Muscle of back (tissue), 11 donors: ENCODE measurements around the gene DIP2A. TPM values are rescaled to one million over a fixed set of nuclear protein-coding genes. Genes with fewer than 3 reads are reported as not detected.
"Not testable (repeated sequence)": the region's sequence is repeated elsewhere in the genome, so short reads cannot be mapped to it uniquely, and the experiment has no call there.

Experiments used
- DNase-seq, 3 donors: peaks; one replicate each; pipeline versions ENCODE4 v3.0.0 to v3.0.0-alpha.2; 2013
- polyA plus RNA-seq, 10 donors: library from polyadenylated mRNA; unstranded; fragments of 120-200 nt; gene quantifications; one replicate each; pipeline ENCODE4 v1.2.1, GENCODE V29; 2013; ENCODE audit not compliant: insufficient read length in 10 of 10

The DIP2A gene
- polyA plus RNA-seq, 10 donors, result 16.0 to 40.4 (median 22.3) TPM

DNA sequence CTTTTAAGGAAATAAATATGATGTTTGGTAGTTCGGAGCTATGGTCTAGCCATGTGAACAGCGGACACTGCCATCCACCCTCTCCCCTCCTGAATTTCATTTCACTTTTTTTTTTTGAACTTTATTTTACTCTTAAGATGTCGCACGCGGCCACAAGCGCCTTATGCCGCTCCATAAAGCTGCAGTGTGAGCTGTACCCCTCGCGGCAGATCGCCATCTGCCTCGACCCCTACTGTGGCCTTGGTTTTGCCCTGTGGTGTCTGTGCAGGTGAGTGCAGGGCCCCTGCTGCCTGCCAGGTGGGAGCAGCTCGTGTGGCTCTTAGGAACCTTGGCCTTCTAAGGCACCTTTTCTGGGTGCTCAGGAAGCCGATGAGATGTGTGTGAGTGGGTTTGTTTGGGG lies 98.1 kb downstream of the DIP2A start:
- DNase-seq, result no peak

DNA sequence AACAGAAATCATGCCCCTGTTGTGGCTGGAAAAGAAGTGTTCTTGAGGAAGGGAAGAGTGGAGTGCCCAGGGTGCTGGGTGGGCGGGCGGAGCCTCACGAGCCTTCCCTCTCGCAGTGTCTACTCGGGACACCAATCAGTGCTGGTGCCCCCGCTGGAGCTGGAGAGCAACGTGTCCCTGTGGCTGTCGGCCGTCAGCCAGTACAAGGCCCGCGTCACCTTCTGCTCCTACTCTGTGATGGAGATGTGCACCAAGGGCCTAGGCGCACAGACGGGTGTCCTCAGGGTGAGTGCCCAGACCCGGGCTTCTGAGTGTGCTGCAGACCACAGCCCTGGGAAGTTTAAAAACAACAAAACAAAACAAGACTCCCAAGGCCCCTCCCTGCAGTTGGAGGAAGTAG lies 98.8 kb downstream of the DIP2A start:
- no peak for DNase-seq

- no peak for DNase-seq
These were observed 99.3 kb downstream of the DIP2A start for GRCh38 chr21:46557919-46558392.

DNA sequence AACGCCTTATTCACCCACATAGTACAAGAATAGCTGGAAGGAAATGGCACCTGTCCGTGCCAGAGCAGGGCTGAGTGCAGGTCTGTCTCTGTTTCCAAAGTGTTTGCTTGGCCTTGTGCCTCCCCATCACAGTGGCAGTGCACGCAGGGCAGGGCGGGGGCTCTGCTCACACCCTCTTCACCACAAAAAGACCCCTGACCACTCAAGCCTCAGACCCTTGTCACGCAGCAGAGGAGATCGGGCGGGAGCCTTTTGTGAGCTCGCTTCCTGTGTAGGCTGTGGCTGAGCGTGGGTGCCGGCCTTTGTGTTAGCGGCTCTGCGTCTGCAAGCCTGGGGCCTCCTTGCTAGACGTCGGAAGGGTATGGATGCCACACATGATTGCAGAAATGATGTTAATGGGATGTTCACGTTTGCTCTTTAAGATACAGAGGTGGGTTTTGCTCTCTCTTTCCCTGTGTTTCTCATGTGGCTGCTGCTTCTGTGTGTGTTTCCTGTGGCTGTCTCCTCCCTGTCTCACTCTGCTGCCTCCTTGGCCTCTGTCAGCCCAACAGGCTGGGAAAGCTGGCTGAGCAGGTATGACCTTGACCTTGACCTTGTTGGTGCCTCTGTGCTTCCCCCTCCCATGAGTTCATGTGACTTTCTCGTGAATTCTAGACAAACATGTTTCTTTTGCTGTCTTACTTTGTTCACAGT lies 100.7 kb downstream of the DIP2A start:
- no peak for DNase-seq

- no peak for DNase-seq
These were observed 102.1 kb downstream of the DIP2A start for GRCh38 chr21:46560568-46561444.

DNA sequence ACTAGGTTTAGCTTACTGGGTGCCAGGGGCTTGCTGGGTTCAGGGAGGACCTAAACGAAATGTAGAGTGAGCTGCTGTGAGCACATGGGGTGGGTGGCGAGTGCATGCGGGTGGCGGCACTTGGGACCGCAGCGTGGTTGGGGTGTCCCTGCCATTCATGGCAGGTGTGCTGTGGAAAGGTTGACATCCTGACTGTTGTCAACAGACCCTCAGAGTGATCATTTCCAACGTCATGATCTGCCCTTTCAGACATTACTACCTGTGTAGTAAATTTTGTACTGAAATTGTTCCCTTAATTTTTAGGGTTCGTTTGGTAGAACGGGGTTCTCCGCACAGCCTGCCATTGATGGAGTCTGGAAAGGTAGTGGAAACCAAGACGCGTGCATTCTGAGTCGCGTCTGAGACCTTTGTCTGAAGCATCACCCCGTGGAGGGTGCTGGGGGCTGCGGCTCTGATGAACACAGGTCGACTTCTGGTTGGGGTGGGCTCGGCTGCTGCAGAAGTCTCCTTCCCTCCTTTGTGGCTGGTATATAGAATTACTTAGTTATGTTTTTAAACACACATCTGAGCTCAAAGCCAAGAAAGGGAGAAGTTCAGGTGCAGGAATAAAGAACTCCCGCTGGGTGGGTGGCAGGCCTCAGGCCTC lies 102.9 kb downstream of the DIP2A start:
- DNase-seq, result no peak

- DNase-seq, result no peak
These were observed 103.8 kb downstream of the DIP2A start for GRCh38 chr21:46562472-46562871.

DNA sequence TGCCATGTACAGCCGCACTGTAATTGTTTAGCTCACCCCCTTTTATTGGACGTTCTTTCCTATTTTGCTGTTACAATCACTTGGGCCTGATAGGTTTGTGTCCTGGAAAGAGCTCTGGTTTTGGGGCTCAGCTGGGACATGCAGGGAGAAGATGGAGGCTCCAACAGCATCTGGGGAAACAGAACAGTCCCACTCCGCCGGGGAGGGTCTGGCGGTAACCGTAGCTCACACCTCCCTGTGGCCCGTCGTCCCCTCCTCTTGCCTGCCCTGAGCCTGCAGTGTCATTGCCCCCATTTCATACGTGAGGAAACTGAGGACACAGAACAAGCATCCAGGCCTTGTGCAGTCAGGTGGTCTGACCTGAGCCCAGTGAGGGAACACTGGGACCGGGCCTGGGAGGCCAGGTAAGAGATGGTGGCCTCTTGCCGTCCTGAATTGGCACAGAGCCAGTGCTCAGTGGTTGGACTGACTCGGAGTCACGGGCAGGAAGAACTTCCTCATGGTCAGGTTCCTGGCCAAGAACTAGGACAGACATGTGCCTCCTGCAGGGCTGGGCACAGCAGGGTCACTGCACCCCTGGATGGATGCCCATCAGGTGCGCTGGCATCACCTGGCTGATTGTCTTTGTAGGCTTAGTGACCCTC lies 104.4 kb downstream of the DIP2A start:
- DNase-seq, result no peak

DNA sequence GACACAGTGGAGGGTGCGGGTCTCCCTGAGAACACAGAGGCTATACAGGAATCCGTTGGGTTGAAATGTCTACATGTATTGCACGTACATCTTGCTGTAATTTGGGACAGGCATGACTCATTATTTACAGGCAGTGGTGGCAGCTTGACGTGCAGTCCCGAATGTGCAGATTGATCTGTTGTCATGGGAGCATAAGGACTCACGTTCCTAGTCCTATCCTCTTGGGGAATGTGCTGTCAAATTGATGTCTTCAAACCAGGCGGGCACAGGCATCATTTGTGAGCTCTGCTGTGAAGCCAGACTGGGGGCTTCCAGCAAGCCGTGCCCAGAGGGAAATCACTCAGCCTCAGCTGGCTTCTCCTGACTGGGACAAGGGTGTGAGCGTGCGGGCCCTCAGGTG lies 105.7 kb downstream of the DIP2A start:
- peak in 1 of 3 donors; percentile 16 for DNase-seq

DNA sequence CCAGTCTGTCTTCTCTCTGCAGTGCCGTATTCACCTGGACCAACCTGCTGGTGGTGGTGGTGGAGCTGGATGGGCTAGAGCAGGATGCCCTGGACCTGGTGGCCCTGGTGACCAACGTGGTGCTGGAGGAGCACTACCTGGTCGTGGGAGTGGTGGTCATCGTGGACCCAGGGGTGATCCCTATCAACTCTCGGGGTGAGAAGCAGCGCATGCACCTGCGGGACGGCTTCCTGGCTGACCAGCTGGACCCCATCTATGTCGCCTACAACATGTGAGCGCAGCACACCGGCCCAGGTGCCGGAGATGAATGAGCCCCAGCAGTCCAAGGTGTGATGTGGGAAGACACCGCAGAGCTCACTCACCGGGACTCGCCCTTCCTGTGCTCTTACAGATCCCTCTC lies 108.7 kb downstream of the DIP2A start:
- no peak for DNase-seq

DNA sequence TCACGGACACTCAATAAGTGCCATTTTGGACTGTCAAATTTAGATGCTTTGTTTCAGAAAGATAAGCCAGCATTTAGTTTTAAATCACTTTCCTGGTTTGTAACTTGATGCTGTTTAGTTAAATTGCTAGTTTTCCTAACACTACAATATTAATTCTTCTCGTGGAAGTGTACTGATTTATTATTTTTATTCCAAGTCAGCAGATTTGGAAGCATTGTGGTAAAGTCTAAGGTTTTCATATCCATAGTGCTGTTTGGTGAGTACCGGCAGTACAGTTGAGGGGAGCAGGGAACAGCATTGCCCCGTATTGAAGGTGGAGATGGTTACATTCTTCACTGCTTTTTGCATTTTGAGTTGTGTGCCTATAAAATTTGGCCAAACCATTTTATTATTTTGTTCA lies 109.9 kb downstream of the DIP2A start:
- DNase-seq, result no peak

DNA sequence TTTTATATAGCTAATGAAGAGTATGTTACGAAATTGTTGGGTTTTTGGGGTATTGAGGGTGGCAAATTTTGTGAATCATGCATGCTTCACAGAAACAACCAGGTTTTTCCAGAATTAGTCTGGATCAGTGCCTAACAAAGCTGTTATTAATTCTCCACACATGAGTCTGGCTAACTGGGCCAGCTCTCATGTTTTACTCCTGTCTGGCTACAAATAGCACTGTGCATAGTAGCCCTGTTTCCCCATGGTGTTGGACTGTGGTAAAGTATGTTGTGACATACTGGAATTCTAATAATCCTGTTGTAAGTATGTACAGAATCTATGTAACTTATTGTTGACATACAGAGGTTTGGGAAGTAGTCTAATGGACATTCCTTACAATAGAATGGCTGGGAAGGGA lies 110.4 kb downstream of the DIP2A start:
- peak in 1 of 3 donors; percentile 6 for DNase-seq

DNA sequence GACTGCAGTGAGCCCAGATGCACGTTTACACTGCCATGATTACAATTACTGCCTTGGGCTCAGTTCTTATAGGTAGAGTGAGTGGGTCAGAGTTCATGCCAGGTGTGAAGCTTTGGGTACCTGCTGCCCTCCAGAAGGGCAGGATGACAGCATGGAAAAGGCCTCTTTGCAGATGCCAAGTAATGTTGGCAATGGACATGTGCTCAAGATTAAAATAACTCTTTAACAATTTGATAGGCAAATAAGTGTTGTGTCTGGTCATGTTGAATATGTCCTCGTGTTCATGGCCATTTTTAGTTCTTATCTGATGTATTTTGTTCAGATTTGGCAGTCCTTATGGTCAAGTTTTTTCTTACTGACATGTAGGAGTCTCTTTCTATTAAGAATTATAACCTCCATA lies 111.4 kb downstream of the DIP2A start:
- no peak for DNase-seq

GRCh38 chr21:46570631-46571030 lies 111.9 kb downstream of the DIP2A start:
- DNase-seq, result no peak

- no peak for DNase-seq
These were observed 114.2 kb downstream of the DIP2A start for GRCh38 chr21:46572850-46573249.

DNA sequence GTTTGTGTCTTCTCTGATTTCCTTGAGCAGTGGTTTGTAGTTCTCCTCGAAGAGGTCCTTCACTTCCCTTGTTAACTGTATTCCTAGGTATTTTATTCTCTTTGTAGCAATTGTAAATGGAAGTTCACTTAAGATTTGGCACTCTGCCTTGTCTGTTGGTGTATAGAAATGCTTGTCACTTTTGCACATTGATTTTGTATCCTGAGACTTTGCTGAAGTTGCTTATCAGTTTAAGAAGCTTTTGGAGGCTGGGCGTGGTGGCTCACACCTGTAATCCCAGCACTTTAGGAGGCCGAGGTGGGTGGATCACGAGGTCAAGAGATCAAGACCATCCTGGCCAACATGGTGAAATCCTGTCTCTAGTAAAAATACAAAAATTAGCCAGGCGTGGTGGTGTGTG lies 119.1 kb downstream of the DIP2A start:
- not testable (repeated sequence) for DNase-seq

DNA sequence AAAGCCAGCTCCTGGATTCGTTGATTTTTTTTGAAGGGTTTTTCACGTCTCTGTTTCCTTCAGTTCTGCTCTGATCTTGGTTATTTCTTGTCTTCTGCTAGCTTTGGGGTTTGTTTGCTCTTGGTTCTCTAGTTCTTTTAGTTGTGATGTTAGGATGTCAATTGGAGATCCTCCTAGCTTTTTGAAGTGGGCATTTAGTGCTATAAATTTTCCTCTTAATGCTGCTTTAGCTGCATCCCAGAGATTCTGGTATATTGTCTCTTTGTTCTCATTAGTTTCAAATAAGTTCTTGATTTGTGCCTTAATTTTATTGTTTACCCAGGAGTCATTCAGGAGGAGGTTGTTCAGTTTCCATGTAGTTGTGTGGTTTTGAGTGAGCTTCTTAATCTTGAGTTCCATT lies 120.7 kb downstream of the DIP2A start:
- DNase-seq, result not testable (repeated sequence)

DNA sequence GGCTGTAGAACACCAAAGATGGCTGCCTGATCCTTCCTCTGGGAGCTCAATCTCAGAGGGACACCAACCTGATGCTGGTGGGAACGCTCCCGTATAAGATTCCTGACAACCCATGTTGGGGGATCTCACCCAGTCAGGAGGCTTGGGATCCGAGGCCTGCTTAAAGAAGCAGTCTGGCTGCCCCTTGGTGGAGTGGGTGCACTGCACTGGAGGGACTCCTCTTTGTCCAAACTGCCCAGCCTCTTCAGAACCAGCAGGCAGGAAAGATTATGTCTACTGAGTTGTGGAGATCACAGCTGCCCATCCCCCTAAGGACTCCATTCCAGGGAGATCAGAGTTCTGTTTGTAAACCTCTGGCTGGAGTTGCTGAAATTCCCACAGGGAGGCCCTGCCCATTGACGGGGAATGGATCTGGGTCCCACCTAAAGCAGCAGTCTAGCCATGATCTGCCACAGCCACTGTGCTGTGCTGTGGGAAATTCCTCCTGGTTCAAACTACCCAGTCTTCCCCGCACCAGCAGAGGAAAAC lies 123.2 kb downstream of the DIP2A start:
- DNase-seq, result no peak

DNA sequence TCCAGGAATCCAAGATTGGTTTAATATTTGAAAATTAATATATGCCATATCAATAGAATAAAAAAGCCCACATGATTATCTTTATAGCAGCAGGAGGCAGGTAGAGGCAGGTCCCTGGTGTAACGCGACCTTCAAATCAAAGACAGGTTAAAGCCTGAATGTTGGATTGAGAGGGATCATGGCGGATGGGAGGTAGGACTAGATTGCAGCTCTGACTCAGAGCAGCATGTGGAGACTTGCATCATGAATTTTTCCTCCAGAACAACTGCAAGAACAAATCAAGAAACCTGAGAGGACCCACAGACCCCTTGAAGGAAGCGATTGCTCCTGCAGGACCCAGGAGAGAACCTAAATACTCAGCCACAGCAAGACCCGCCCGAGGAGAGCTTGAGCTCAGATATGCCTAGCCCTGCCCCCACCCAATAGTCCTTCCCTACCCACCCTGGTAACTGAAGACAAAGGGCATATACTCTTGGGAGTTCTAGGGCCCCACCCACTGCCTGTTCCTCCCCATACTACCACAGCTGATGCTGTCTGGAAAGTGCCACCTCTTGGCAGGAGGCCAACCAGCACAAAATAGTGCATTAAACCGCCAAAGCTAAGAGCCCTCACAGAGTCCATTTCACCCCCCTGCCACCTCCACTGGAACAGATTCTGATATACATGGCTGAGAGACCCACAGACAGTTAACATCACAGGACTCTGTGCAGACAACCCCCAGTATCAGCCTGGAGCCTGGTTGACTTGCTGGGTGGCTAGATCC lies 126.7 kb downstream of the DIP2A start:
- no peak for DNase-seq

DNA sequence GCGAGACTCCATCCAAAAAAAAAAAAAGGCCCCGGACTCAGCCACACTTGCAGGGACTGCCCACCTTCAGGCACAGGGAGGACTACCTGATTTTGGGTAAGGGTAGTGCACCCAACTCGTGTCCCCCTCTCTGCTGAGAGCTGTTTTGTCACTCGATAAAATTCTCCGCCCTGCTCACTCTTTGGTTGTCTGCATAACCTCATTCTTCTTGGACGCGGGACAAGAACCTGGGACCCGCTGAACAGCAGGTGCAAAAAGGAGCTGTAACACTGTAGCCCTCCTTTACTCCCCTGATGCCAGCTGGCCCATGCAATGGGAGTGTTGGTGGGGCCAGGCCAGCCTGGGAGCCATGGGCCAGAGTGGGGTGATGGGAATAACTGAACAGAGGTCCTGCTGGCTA lies 135.6 kb downstream of the DIP2A start:
- DNase-seq, result no peak

GRCh38 chr21:46596201-46596600 lies 137.5 kb downstream of the DIP2A start:
- DNase-seq, result no peak
